GM18868 (cell line): ENCODE measurements around the gene FOXK2.
A peak's percentile ranks its signal among the peaks of the same experiment; 100 is the strongest.
"Not testable (repeated sequence)": the region's sequence is repeated elsewhere in the genome, so short reads cannot be mapped to it uniquely, and the experiment has no call there.

Experiments
- ATAC-seq: cut with Tn5 transposase; IDR thresholded peaks from one replicate; pipeline ENCODE4 v1.9.1; 2021; ENCODE audit warnings: mild to moderate bottlenecking, moderate library complexity; ENCODE audit not compliant: unreplicated experiment

The FOXK2 gene

GRCh38 chr17:82494236-82495055, 25.1 kb upstream of the FOXK2 start:
- ATAC-seq, result peak; percentile 66

GRCh38 chr17:82495844-82496528, 23.5 kb upstream of the FOXK2 start:
- ATAC-seq, result no peak

GRCh38 chr17:82496529-82497434, 22.8 kb upstream of the FOXK2 start:
- peak; percentile 74 for ATAC-seq

GRCh38 chr17:82497483-82498405, 21.8 kb upstream of the FOXK2 start:
- peak; percentile 10 for ATAC-seq

GRCh38 chr17:82502207-82502606, 17.3 kb upstream of the FOXK2 start:
- no peak for ATAC-seq

GRCh38 chr17:82503094-82503727, 16.3 kb upstream of the FOXK2 start:
- no peak for ATAC-seq

GRCh38 chr17:82503728-82504308, 15.7 kb upstream of the FOXK2 start:
- ATAC-seq, result no peak

- ATAC-seq, result no peak
Observed at GRCh38 chr17:82505296-82505695, 14.2 kb upstream of the FOXK2 start.

- ATAC-seq, result not testable (repeated sequence)
Observed at GRCh38 chr17:82506402-82506801, 13.1 kb upstream of the FOXK2 start.

- ATAC-seq, result no peak
Observed at GRCh38 chr17:82507631-82508175, 11.8 kb upstream of the FOXK2 start.

- not testable (repeated sequence) for ATAC-seq
Observed at GRCh38 chr17:82511642-82512041, 7.9 kb upstream of the FOXK2 start.

GRCh38 chr17:82513864-82514263, 5.7 kb upstream of the FOXK2 start:
- ATAC-seq, result not testable (repeated sequence)

- ATAC-seq, result no peak
Observed at GRCh38 chr17:82517230-82517865, 2.2 kb upstream of the FOXK2 start.

GRCh38 chr17:82519971-82520903, 705 bp downstream of the FOXK2 start:
- ATAC-seq, result no peak

GRCh38 chr17:82524540-82524939, 5.0 kb downstream of the FOXK2 start:
- no peak for ATAC-seq

- ATAC-seq, result no peak
Observed at GRCh38 chr17:82525712-82526111, 6.2 kb downstream of the FOXK2 start.

- no peak for ATAC-seq
Observed at GRCh38 chr17:82527898-82528297, 8.4 kb downstream of the FOXK2 start.
